NCI-H1092 treated with DMSO at 0.1 percent for 48 hours (cell line): ENCODE data around the gene TTLL9.
"Not testable (repeated sequence)": the region's sequence is repeated elsewhere in the genome, so short reads cannot be mapped to it uniquely, and the experiment has no call there.

Experiments used
- DNase-seq: peaks from one replicate; lab custom pipeline; 2025; lab: John Stamatoyannopoulos, UW

The TTLL9 gene

GRCh38 chr20:31869942-31870725 is at the start of gene TTLL9, which contains the start of gene DUSP15:
Gene TTLL9, plus strand, starts transcription at chr20:31870634. Its CDS starts 493 bp downstream, at chr20:31871127.
Gene DUSP15, minus strand, starts transcription at chr20:31870527. Its CDS starts 190 bp downstream, at chr20:31870337.
- peak; percentile 26 for DNase-seq

DNA sequence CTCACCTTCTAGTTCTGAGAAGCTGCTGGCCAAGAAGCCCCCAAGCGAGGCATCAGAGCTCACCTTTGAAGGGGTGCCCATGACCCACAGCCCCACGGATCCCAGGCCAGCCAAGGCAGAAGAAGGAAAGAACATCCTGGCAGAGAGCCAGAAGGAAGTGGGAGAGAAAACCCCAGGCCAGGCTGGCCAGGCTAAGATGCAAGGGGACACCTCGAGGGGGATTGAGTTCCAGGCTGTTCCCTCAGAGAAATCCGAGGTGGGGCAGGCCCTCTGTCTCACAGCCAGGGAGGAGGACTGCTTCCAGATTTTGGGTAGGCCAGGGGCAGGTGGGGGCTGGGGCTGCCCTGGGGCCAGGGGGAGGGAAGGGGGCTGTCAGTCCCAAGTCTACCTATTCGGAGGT is 49.0 kb upstream of the TTLL9 start:
- DNase-seq: no peak

- peak; percentile 94 for DNase-seq
Observed at GRCh38 chr20:31822421-31823330, 47.8 kb upstream of the TTLL9 start.

GRCh38 chr20:31823360-31824124 is 46.9 kb upstream of the TTLL9 start:
- DNase-seq: no peak

- DNase-seq: no peak
Observed at GRCh38 chr20:31824125-31824485, 46.3 kb upstream of the TTLL9 start.

GRCh38 chr20:31824554-31825313 is 45.7 kb upstream of the TTLL9 start:
- DNase-seq: peak; percentile 50

DNA sequence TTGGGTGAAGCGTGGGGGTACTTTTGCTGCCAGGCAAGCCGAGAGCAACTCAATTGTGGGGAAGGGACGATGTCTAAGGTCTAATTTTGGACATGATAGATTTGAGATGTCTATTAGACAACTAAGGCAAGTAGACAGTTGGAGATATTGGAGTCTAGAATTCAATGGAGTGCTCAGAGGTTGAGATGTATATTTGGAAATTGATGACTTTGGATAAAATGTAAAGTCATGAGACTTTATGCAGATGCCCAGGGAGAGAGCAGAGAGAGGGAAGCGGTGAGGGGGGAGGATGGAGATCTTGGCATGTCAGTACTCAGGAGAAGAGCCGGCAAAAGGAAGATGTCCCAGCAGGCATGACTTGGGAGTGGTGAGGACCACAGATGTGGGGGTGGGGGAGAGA is 44.4 kb upstream of the TTLL9 start:
- no peak for DNase-seq

GRCh38 chr20:31827059-31827458 is 43.4 kb upstream of the TTLL9 start:
- DNase-seq: no peak

- DNase-seq: not testable (repeated sequence)
Observed at GRCh38 chr20:31828016-31828415, 42.4 kb upstream of the TTLL9 start.

DNA sequence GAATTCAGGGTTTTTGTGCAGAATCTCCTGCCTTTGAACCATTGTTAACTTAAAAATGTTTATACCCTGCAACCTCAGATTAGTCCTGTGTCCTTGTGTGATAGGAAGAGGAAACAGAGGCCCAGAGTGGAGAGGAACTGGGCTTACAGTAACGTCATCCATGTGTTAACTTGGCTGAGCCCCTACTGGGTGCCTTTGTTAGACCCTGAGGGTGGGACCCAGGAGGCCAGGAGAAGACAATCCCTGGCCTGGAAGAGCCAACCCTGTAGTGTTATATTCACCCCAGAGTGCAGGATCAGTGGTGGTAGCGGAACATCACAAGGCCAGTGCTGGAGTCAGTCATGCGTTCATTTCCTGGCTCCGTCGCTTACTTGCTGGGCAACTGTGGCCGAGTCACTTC is 40.7 kb upstream of the TTLL9 start:
- DNase-seq: no peak

- DNase-seq: no peak
Observed at GRCh38 chr20:31830406-31830981, 39.9 kb upstream of the TTLL9 start.

DNA sequence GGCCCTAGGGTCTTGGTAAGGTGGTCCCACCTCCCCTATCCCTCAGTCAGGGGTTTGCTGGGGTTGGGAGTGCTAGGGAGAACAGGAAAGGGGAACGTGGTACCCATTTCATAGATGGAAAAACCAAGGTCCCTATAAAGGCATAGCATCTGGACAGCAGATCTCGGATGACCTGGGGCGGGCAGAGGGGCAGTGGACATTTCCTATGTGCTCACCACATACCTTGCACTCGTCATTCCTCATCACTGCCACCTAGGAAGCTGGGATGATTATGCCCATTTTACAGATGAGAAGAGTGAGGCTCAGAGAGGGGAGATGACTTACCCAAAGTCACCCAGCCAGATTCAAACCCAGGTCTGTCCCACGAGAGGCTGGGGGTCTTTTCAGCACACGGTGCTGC is 39.2 kb upstream of the TTLL9 start:
- no peak for DNase-seq

DNA sequence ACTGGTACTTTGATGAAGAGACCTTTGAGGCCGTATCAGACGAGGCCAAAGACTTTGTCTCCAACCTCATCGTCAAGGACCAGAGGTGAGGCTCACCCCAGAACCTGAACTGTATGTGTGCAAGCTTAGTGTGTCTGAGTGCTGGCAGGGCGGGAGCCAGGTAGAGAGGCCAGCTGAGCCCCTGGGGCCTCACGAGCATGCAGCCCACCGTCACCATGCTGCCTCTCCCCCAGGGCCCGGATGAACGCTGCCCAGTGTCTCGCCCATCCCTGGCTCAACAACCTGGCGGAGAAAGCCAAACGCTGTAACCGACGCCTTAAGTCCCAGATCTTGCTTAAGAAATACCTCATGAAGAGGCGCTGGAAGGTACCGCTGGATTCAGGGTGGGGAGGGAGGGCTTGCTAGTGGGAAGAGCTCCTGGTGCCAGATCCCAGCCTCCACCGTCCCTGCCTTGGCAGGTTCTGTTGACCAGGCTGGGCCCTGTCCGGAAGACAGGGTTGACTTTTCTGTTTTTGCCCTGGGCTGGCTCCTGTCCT is 38.6 kb upstream of the TTLL9 start:
- DNase-seq: no peak

- DNase-seq: no peak
Observed at GRCh38 chr20:31833130-31833930, 37.1 kb upstream of the TTLL9 start.

- DNase-seq: no peak
Observed at GRCh38 chr20:31833931-31834521, 36.4 kb upstream of the TTLL9 start.

GRCh38 chr20:31835554-31835953 is 34.9 kb upstream of the TTLL9 start:
- DNase-seq: no peak

DNA sequence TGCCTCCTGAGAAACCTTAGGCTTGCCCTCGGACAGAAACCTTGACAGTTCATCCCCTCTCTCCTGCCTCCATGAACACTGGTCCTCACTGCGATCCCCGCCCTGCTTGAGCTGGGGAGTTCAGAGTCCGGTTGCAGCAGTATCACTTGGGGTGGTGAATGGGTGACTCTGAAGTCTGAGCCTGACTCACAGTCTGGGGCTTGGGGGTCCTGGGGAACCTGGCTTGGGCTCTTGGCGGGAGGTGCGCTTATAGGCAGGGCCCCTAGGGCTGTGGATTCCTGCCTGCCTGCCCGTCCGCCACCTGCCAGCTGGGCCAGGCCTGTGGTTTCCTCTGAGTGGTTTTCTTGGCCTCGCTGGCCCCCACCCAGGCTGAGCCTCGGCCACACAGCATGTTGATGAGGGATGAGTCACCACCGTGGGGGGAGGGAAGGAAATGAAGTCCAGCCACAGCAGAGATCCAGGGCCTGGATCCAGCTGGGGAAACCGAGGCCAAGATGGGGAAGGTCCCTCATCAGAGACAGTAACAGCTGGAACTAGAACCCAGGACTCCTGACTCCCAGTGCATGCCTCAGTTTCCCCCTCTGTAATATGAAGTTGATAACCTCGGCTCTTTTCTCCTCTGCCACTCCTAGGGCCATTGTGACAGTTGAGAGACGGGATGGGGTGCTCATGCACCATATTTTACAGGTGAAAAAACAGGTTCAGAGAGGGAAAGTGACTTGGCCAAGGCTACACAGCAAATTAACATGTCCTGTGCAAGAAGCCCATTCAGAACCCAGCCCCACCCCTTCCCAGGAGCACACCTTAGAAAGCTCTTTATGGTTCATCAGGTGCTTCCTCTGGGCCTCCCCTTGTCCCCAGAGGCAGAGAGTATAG is 34.2 kb upstream of the TTLL9 start:
- no peak for DNase-seq

- no peak for DNase-seq
Observed at GRCh38 chr20:31836853-31837608, 33.4 kb upstream of the TTLL9 start.
